ENCODE data around the gene NRP1. TPM values are rescaled to one million over a fixed set of nuclear protein-coding genes. Genes with fewer than 3 reads are reported as not detected.

Gene NRP1
- total RNA-seq, 2 experiments from 2014 or later: 0.06 TPM; not detected in 1

- intact Hi-C loops (cut with DNase I, micrococcal nuclease): no loop called here
- Mint-ChIP-seq H3K4me1 (ENCODE audit: low read depth) (peaks cover 4% of the 10 kb centered on the region), H3K27me3 (no peaks in the 10 kb centered on the region), H3K36me3 (ENCODE audit: low read depth) (no peaks in the 10 kb centered on the region), H3K9me3 (no peaks in the 10 kb centered on the region), H3K4me3 (no peak overlapping the region), H3K27ac (no peak overlapping the region)
- ChIA-PET CTCF (no interaction called here), POLR2A (no interaction called here)
- H3K27ac ChIP-seq (ENCODE audit: low read depth in 1 of 2, low read length in 2 of 2): no peak overlapping the region
- no peak overlapping the region for H3K4me3 ChIP-seq (ENCODE audit: low read length)
- H3K4me1 ChIP-seq (ENCODE audit: insufficient read depth, low read length): no peaks in the 10 kb centered on the region
- no peak for DNase-seq
- no peaks in the 10 kb centered on the region for H3K36me3 ChIP-seq (ENCODE audit: insufficient read depth, low read length)
- no peak for TF ChIP-seq CTCF (IDR thresholded peaks at IDR 0.05)
- ATAC-seq (ENCODE audit: poor library complexity): no peak
- H3K27me3 ChIP-seq (ENCODE audit: control insufficient read depth in 1 of 2, insufficient read depth in 2 of 2, low read length in 2 of 2): no peaks in the 10 kb centered on the region
- H3K9me3 ChIP-seq (ENCODE audit: control insufficient read depth in 1 of 2, insufficient read depth in 1 of 2, low read length in 2 of 2): no peaks in the 10 kb centered on the region
Measured at GRCh38 chr10:33236916-33237315, 97.6 kb downstream of the NRP1 start.

- no peak overlapping the region for H3K27ac ChIP-seq (ENCODE audit: low read depth in 1 of 2, low read length in 2 of 2)
- TF ChIP-seq CTCF (IDR thresholded peaks at IDR 0.05): no peak
- H3K36me3 ChIP-seq (ENCODE audit: insufficient read depth, low read length): no peaks in the 10 kb centered on the region
- ChIA-PET CTCF (no interaction called here), POLR2A (no interaction called here)
- no peaks in the 10 kb centered on the region for H3K9me3 Mint-ChIP-seq
- no peak for DNase-seq
- no peak overlapping the region for H3K4me3 Mint-ChIP-seq
- H3K27me3 ChIP-seq (ENCODE audit: control insufficient read depth in 1 of 2, insufficient read depth in 2 of 2, low read length in 2 of 2): peaks cover 0 to 3% of the 10 kb centered on the region in 2 experiments
- H3K36me3 Mint-ChIP-seq (ENCODE audit: low read depth): no peaks in the 10 kb centered on the region
- H3K27ac Mint-ChIP-seq: no peak overlapping the region
- no peak for ATAC-seq (ENCODE audit: poor library complexity)
- H3K9me3 ChIP-seq (ENCODE audit: control insufficient read depth in 1 of 2, insufficient read depth in 1 of 2, low read length in 2 of 2): no peaks in the 10 kb centered on the region
- H3K4me1 Mint-ChIP-seq (ENCODE audit: low read depth): peaks cover 3% of the 10 kb centered on the region
- intact Hi-C loops (cut with DNase I, micrococcal nuclease): no loop called here
- H3K4me1 ChIP-seq (ENCODE audit: insufficient read depth, low read length): no peaks in the 10 kb centered on the region
- H3K4me3 ChIP-seq (ENCODE audit: low read length): no peak overlapping the region
- H3K27me3 Mint-ChIP-seq: no peaks in the 10 kb centered on the region
Measured at GRCh38 chr10:33235951-33236350, 98.5 kb downstream of the NRP1 start.

- H3K4me3 Mint-ChIP-seq: no peak overlapping the region
- no peaks in the 10 kb centered on the region for H3K36me3 Mint-ChIP-seq (ENCODE audit: low read depth)
- no peaks in the 10 kb centered on the region for H3K27me3 Mint-ChIP-seq
- no peaks in the 10 kb centered on the region for H3K4me1 Mint-ChIP-seq (ENCODE audit: low read depth)
- no peaks in the 10 kb centered on the region for H3K9me3 ChIP-seq (ENCODE audit: control insufficient read depth in 1 of 2, insufficient read depth in 1 of 2, low read length in 2 of 2)
- H3K27ac Mint-ChIP-seq: no peak overlapping the region
- no peak overlapping the region for H3K4me3 ChIP-seq (ENCODE audit: low read length)
- CTCF ChIA-PET: no interaction called here
- no peaks in the 10 kb centered on the region for H3K9me3 Mint-ChIP-seq
- POLR2A ChIA-PET: no interaction called here
- H3K36me3 ChIP-seq (ENCODE audit: insufficient read depth, low read length): no peaks in the 10 kb centered on the region
- H3K4me1 ChIP-seq (ENCODE audit: insufficient read depth, low read length): no peaks in the 10 kb centered on the region
- peaks cover 0 to 3% of the 10 kb centered on the region in 2 experiments for H3K27me3 ChIP-seq (ENCODE audit: control insufficient read depth in 1 of 2, insufficient read depth in 2 of 2, low read length in 2 of 2)
- DNase-seq (no peak), ATAC-seq (ENCODE audit: poor library complexity) (no peak)
- intact Hi-C loops (cut with DNase I, micrococcal nuclease): no loop called here
- TF ChIP-seq CTCF (IDR thresholded peaks at IDR 0.05): no peak
- no peak overlapping the region for H3K27ac ChIP-seq (ENCODE audit: low read depth in 1 of 2, low read length in 2 of 2)
Measured at GRCh38 chr10:33235251-33235884, 99.1 kb downstream of the NRP1 start.
